SHP77 treated with DMSO at 0.1 percent for 48 hours (cell line): ENCODE measurements around the gene OR6V1.

Experiments
- DNase-seq: peaks from one replicate; lab custom pipeline; 2025; lab: John Stamatoyannopoulos, UW

Gene OR6V1, protein sequence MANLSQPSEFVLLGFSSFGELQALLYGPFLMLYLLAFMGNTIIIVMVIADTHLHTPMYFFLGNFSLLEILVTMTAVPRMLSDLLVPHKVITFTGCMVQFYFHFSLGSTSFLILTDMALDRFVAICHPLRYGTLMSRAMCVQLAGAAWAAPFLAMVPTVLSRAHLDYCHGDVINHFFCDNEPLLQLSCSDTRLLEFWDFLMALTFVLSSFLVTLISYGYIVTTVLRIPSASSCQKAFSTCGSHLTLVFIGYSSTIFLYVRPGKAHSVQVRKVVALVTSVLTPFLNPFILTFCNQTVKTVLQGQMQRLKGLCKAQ

DNA sequence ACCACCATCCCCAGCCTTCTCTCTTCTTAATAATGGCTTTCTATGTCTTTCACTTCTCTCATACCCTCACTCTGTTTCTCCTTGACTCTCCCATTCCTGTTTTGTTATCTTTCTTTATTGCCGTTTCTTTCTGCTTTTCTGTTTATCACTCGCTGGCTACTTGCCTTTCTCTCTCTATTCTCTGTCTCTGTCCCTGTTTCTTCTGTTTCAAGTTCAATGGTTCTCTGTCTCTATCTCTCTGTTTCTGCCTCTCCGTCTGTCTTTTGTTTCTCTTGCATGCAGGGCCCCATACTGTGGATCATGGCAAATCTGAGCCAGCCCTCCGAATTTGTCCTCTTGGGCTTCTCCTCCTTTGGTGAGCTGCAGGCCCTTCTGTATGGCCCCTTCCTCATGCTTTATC lies at the start of gene OR6V1:
TSS of gene OR6V1 (plus strand) at position 301 of the 400 bp plus-strand sequence. CDS start at position 301, 0 bp downstream.
- no peak for DNase-seq

DNA sequence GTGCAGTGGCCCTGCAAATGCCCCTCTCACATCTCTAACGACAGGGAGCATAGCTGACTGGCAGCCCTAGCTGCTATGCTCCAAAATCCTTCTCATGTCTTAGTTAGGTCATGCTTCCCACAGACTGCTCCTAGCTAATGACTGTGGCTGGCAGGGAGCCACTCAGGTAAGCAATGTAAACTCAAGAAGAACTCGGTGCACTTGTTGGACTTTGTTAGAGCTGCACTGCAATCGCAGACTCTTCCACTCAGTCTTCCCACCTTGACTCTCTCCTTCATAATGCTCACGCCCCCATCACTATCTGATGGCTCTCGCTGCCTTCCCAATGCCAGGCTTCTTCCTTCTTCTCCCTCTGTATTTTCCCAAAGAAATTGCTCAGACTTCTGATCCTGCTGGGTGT lies 49.2 kb upstream of the OR6V1 start:
- DNase-seq, result no peak

DNA sequence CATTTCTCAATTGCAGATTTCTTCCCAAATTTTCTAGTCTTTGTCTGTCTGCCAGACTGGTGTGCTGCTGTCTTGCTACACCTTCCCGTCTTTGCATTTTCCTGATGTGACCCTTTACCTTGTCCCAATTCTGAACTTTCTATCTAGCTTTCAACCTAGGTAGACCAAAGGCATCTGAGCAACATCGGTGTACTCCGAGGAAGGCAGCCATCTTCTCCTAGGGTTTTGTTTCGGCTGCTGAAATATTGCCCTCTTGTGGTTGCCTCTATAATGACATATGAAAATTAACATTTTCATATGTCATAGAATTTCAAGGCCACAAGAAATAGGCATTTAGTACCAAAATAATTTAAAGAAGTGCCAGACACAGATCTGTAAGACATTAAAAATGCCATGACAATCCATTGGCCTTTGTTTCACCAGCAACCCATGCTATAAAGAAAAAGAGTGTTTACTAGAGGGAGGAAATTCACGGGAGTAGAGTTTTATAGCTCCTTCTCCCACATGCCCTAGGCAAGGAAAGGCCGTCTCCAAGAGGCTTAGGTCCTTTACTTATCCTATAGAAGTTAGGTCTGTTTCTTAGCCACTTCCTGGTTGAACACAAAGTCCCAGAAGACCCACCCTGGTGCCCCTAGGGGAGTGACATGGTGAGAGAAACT lies 48.6 kb upstream of the OR6V1 start:
- peak; percentile 11 for DNase-seq

DNA sequence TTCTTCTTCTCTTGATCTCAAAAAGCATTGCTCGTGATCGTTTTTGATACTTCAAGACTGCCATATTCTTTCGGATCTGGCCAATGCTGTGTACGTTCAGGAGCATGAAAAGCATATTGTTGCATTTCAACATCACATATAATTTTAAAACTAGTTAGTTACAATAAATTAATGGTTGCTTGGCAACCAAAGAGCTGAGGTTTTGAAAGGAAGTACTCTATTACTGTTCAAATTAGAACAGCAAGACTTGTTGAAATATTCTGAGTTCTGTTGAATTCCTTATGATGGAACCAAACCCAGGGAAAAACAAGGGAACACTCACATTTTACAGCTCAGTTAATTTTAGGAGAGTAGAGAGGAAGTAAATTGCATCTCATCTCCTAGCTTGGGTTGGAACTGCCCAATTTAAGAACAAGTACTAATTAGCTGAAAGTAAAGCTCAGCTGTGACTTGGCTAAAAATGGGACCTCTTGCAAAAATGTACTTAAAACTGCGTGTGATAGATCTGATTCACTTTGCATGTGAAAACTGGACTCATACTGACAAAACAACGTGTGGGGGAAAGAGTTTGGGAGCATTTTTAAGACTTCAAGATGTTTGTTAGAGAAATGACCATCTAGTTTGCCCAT lies 46.4 kb upstream of the OR6V1 start:
- no peak for DNase-seq

DNA sequence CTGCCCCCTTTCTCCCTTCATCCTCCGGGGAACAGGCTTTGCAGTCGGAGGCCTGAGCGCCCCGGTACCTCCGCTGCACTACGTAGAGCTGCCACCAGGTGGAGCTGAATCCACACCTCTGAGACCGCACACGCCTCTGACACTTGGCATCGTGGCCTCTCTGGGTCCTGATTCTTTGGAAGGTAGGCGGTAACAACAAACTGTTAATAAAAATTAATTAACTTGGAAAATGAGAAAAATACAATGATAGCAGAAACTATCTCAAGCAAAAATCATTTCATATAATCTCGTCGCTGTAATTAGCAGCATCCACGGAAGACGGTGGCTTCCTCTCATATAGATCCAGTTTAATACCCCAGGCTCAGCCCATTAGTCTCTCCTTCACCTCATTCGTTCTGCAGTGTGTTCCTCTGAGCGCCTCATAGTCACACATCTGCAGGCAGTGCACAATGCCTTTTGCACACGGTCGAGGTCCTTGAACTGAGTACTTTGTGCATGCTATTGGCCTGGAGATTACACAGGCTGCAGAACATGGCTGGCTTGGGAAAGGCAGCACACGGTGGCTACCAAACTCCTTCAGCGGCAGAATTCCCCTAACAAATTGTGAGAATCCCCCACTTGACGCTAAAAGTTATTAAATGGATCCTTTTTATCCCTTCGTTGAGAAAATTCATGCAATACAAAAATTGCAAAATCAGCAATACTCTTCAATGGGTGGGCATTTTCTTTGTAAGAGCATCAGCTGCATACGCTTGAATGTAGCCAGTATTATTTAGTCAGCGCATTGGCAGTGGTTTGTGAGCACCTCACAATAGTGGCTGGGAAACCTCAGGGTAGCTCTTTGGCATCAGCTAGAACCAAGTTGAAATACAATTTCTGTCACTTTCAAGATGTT lies 43.9 kb upstream of the OR6V1 start:
- peak; percentile 15 for DNase-seq

DNA sequence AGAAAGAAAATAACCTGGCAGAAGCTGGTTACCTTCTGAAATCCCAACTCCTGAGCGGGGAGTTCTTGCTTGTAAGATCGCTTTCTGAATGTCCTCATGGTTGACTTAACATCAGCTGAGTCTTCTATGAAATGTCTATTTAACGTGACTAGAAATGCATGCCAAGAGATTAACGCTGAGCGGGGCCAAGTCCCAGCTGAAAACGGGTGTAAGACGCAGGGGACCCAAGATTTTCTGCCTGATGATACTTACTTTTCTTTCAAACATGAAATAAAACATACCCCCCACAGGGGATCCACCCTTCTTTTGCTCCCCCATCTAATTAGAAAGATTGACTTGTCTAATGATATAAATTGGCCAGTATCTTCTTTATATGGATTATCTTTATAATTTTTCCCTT lies 40.1 kb upstream of the OR6V1 start:
- no peak for DNase-seq

DNA sequence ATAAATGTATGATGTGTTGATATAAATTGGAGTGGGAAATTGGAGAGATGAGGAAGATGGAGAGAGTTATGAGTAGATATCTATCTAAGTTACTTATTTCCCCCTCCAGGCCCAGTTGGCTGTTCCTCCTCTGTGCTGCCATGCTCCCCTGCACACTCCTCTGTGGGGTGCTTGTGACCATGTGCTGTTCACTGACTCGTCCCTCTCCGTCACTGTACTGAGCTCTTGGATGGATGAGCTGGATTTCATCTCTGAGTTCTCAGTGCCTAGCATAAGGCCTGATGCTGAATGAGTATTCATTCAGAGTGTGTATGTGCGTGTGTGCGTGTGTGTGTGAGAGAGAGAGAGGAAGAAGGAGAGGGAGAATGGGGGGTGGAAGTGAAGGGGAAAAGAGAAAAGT lies 39.7 kb upstream of the OR6V1 start:
- DNase-seq, result no peak

DNA sequence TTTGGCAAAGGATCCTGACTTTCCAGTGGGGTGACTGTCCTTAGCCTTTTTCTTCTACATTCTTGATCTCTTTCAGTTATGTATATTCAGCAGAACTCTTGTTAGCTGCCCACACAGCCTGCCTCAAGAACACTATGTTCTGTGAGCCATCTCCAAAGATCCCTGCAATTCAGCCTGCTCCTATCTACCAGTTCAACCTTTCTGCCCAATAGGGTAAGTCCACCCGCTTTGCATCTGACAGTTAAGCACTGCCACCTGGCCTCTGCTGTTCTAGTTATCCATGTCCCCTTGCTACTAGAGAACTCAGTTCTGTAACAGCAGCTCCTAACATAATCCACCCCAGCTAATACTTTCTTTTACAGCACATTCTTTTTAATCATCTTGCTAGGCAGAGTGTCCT lies 38.7 kb upstream of the OR6V1 start:
- no peak for DNase-seq

DNA sequence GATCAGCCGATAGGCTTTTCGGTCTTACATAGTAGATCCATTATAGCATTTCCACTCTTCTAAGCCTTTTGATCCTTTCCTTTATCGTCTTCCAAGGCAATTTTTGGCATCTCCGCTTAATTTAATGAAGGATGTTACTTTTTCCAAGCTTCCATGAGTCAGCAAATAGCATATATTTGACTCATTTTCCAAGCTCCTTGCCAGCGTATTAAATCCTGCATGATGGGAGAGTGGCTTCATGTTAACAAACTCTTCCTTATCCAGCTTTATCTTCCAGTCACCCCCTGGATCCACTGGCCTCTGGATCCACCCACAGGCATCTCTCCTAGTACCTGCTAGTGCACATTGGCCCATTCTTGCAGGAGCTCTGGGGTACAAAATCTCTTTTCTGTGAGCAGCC lies 38.2 kb upstream of the OR6V1 start:
- no peak for DNase-seq

DNA sequence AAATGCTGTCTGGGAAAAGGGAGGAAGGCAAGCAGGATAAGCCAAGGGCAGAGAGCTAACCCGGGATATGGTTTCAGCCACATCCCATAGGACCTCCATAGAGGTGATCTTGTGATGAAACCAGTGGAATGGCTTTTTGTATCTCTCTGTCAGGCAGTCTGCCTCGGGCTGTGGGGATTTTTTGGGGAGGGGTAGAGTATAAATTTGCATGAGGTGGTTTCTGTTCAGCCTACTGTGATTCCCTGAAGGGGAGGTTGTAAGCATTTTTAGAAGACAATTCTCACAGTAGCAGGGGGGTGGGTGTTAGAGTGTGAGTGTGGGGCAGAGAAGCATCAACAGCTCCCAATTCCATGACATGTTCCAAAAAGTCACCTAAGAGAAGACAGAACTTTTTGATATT lies 37.1 kb upstream of the OR6V1 start:
- DNase-seq, result no peak

DNA sequence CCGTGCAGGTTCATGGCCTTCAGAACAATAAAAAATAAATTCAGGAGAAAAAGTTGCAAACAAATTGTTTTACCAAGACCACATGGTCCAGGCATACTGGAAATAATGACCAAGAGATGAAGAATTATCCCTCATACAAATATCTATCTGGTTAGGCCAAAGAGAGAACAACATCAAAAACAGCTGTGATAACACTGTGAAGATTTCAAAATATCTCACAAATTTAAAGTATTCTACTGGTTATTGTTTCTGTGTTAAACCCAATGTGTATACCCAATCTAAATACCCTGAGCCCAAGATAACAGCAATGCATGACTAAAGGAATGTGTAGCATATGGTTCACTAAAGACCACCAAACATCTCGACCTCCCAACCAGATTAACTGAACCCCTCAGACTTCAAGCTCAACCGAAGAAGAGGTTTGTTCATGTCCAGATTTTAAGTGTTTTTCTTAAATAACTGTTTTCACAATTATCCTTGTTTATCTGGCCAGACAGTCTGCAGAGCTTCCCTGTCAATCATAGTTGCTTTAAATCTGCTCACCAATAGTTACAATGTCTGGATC lies 36.1 kb upstream of the OR6V1 start:
- no peak for DNase-seq

DNA sequence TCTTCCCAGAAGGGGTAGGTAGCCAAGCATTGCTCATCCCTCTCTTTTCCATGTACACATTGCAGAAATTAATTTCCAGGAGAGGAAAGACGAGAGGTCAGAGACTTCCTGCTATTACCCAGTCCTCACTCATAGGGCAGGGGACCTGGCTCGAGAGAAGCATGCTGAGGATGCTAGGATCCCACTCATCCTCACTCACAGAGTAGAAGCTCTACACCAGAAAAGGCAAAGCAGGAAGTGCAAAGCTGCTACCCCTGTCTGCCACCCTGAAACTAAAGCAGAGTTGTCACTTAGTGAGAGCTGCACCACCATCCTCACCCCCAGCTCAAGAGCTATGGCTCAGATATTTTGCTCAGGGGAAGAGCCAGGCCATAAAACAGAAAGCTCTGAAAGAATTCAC lies 35.1 kb upstream of the OR6V1 start:
- DNase-seq, result no peak

DNA sequence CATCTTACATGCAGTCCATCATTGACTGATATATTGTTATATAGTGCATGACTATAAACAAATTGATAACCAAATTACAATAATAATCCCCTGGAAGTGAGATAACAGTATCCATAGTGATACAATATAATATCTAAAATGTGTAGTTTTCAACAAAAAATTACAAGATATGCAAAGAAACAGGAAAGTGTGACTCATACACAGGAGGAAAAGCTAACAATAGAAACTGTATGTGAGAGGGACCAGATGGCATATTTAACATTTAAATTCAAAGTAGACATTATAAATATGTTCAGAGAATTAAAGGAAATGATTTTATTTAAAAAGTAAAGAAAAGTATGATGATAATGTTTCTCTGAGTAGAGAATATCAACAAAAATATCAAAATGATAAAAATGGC lies 33.2 kb upstream of the OR6V1 start:
- no peak for DNase-seq

DNA sequence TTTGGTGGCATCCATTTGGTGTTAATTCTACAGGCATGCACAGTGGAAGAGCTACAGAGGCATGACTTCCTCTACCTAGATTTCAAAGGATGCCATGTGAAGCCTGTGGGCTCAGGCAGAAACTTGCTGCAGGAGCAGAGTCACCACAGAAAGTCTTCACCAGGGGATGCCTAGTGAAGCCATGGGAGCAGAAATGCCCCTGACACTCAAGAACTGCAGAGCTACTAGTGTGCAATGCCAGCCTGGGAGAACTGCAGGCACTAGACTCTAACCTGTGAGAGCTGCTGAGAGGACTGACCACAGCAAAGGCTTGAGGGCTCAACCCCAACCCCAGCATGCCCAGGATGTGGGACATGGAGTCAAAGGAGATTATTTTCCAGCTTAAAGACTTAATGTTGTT lies 29.1 kb upstream of the OR6V1 start:
- DNase-seq, result no peak

DNA sequence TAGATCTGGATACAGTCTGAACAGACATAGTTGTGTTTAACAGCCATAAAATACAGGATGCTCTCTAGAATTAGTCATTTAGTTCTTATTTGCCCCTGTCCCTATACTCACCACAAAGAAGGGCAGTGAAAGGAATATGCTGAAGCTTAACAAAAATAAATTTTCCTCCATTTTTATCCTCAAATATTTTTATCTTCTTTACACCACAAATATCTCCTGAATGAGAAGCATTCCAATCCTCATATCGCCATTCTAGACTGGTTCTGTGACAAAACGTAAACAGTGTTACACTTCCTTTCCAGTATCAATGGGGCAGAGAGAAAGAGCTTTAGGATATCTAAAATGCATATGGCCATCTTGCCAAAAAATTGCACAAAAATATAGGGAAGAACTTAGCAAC lies 26.8 kb upstream of the OR6V1 start:
- no peak for DNase-seq

DNA sequence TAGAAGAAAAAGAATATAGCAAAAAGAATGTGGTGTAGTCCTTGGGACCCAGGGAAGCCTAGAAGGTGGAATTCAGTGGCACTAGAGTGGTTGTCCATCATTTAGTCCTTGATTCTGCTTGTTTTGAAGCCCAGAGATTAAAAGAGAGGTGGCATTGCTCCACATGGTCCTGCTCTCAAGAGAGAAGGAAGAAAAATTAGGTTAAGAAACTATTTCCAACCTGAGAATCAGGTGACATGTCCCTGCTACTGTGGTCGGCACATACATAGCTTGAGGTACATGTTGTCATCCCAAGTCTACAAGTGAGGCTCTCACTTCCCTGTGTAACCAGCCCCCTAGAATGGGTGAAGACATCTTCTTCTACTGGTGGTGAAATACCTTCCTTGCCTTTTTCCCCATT lies 25.1 kb upstream of the OR6V1 start, which contains the start of gene OR9A2:
TSS of gene OR9A2 (minus strand) at position 101 of the 400 bp plus-strand sequence. CDS start at position 101, 0 bp downstream.
- DNase-seq, result no peak

DNA sequence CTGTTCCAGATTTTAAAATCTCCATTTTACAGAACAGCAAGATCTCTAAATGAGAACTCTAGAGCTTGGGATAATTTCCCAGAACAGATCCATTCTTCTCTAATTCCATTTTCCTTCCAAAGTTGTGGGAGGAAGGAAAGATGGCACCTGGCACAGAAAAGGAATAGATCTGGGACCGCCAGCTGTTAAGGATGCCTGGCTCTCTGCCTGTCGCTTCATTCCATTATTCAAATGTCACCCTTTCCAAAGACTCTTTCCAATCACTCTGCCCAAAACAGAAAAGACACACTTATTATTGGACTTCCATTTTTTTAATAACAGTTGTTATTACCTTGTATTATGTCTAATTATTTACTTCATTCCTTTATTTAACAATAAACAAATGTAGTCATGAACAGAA lies 24.5 kb upstream of the OR6V1 start:
- no peak for DNase-seq

DNA sequence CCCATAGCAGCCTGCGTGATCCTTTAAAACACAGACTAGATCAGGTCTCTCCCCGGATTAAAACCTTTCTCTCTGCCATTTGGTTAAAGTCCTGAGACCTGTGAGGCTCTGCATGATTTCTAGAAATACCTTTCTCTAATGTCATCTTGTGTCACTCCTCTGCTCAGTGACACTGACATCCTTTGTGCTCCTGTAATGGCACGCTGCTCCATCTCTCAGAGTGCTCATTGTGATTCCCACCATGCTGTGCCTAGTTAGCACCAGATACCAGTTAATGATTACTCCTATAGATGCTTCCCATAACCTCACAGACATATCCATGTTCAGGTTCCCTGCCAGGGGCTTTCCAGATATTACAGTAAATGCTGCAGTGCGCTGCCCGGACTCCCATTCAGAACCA lies 13.5 kb upstream of the OR6V1 start:
- DNase-seq, result no peak

DNA sequence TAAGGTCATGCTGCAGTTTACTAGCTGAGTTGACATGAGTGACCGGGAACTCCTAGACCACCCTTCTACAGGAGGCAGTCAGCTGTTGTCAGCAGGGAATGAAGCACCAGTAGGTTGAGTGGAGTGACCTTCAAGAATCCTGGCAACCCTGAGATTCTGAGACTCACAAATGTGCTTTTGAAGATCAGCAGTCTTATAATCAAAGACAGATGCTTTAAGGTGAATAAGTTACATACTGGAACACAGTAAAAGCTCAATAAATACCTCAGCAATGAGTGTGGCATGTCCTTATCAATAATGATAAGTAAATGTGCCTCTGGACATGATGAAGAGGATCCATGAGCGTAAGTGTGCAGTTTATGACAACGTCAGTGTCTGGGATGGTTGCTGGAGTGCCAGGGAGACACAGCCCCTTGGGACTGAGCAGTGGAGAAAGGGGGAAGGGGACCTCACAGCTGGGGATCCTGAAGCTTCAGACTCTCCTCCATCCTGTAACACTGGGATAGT lies 11.9 kb upstream of the OR6V1 start:
- no peak for DNase-seq

DNA sequence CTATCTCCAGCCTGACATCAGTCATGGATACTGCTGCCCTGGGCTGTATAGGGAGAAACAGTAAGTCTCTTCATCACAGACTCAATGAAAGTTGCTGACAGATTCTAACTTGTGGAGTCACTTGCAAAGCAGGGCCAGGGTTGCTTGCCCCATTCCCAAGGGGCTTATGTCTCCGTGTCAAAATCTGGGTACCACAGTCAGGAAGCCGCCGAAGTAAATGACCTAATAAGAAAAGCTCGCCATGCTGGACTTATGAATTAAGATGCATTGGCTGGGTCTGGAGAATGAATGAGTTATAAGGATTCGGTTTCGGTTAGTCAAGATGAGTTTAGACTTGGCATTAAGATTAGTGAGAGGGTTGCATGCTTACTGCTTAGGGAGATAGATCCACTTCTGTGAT lies 10.8 kb upstream of the OR6V1 start:
- DNase-seq, result no peak

DNA sequence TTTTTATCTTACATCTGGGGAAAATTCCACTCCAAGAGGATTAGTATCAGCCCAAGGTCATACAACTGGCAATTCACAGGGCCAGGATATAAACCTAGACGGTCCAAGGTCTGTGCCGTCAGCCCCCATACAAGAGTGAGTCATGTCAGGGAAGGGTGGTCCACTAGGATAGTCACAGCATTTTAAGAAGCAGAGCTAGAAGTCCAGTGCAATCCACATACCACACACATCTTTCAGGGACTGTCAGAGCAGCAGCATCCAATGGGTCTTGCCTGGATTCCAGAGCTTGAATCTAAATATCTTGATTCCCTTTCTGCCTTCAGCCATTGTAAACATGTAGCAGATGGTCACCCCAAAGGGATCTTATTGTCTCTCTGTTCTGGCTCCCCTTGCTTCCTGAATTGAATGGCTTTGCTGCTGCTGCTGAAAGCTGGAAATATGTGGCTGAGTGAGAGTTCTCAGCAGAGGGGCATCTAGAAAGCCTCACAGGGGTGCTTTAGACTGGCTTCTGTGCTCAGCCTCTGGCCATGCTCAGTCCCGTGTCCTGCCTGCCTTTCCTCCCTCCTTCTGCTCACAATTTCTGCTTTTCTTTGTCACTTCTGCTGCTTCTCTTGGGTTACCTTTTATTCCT lies 9.9 kb upstream of the OR6V1 start:
- no peak for DNase-seq
